SK-N-SH treated with all-trans-retinoic acid at 6 μM for 48 hours (cell line): ENCODE measurements around the gene SNED1.

Source experiments
- ATAC-seq: fragments of 200-7000 bp; cut with Tn5 transposase; 3 replicates; pipeline ENCODE4 v1.9.1; 2020; ENCODE audit warnings: mild to moderate bottlenecking, moderate library complexity
- ARNTL ChIP-seq: fragments of 450-650 bp; formaldehyde crosslinking; IDR thresholded peaks from 2 replicates; pipeline ENCODE4 v1.5.0; 2020; ENCODE audit warnings: low read depth, mild to moderate bottlenecking, moderate library complexity, borderline replicate concordance
- BACH2 ChIP-seq: fragments of 250-450 bp; sonication (Bioruptor Pico); IDR thresholded peaks from 2 replicates; pipeline ENCODE4 v1.9.0; 2021; ENCODE audit warnings: mild to moderate bottlenecking, borderline replicate concordance
- CSDC2 ChIP-seq: fragments of 250-450 bp; sonication (Bioruptor Pico); IDR thresholded peaks from 2 replicates; pipeline ENCODE4 v1.5.0; 2020; ENCODE audit warnings: mild to moderate bottlenecking, moderate library complexity
- ESRRG ChIP-seq: fragments of 250-450 bp; sonication (Bioruptor Pico); IDR thresholded peaks from 2 replicates; pipeline ENCODE4 v1.6.1; 2021; ENCODE audit warnings: mild to moderate bottlenecking
- GLIS3 ChIP-seq: fragments of 250-450 bp; sonication (Bioruptor Pico); IDR thresholded peaks from 2 replicates; pipeline ENCODE4 v1.5.0; 2020; ENCODE audit warnings: mild to moderate bottlenecking, moderate library complexity
- ISL1 ChIP-seq: fragments of 250-450 bp; sonication (Bioruptor Pico); IDR thresholded peaks from 2 replicates; pipeline ENCODE4 v2.1.2; 2022; ENCODE audit warnings: mild to moderate bottlenecking, moderate library complexity
- OSR1 ChIP-seq: fragments of 250-450 bp; sonication (Bioruptor Pico); IDR thresholded peaks from 2 replicates; pipeline ENCODE4 v1.8.0; 2022; ENCODE audit warnings: moderate library complexity, mild to moderate bottlenecking, inconsistent platforms
- PPARA ChIP-seq: fragments of 250-450 bp; sonication (Bioruptor Pico); IDR thresholded peaks from 2 replicates; pipeline ENCODE4 v1.5.0; 2020; ENCODE audit warnings: mild to moderate bottlenecking, borderline replicate concordance
- RARB ChIP-seq: fragments of 250-450 bp; sonication (Bioruptor Pico); IDR thresholded peaks from 2 replicates; pipeline ENCODE4 v1.8.0; 2021; ENCODE audit warnings: mild to moderate bottlenecking, moderate library complexity
- SNAI2 ChIP-seq: fragments of 250-450 bp; sonication (Bioruptor Pico); IDR thresholded peaks from 2 replicates; pipeline ENCODE4 v1.5.0; 2020; ENCODE audit warnings: mild to moderate bottlenecking, moderate library complexity
- TCF4 ChIP-seq: fragments of 250-450 bp; sonication (Bioruptor Pico); IDR thresholded peaks from 2 replicates; pipeline ENCODE4 v1.8.0; 2021; ENCODE audit warnings: mild to moderate bottlenecking, moderate library complexity, borderline replicate concordance
- TOX ChIP-seq: fragments of 250-450 bp; sonication (Bioruptor Pico); IDR thresholded peaks from 2 replicates; pipeline ENCODE4 v1.8.0; 2021; ENCODE audit warnings: mild to moderate bottlenecking, moderate library complexity, borderline replicate concordance
- ZC3H10 ChIP-seq: fragments of 250-450 bp; sonication (Bioruptor Pico); IDR thresholded peaks from 2 replicates; pipeline ENCODE4 v1.5.1; 2021; ENCODE audit warnings: mild to moderate bottlenecking, moderate library complexity
- ZFP3 ChIP-seq: fragments of 250-450 bp; sonication (Bioruptor Pico); IDR thresholded peaks from 2 replicates; pipeline ENCODE4 v1.5.0; 2020; ENCODE audit warnings: mild to moderate bottlenecking, moderate library complexity
- ZFP30 ChIP-seq: fragments of 450-650 bp; formaldehyde crosslinking; IDR thresholded peaks from 2 replicates; pipeline ENCODE4 v1.5.0; 2022; ENCODE audit warnings: mild to moderate bottlenecking, moderate library complexity
- ZNF565 ChIP-seq: fragments of 450-650 bp; formaldehyde crosslinking; conservative IDR thresholded peaks from 2 replicates; pipeline ENCODE4 v1.5.0; 2020; ENCODE audit warnings: low read depth, mild to moderate bottlenecking, moderate library complexity
- ZNF70 ChIP-seq: fragments of 450-650 bp; formaldehyde crosslinking; IDR thresholded peaks from 2 replicates; pipeline ENCODE4 v1.5.0; 2020; ENCODE audit warnings: mild to moderate bottlenecking, moderate library complexity
- ZNF8 ChIP-seq: fragments of 450-650 bp; formaldehyde crosslinking; IDR thresholded peaks from 2 replicates; pipeline ENCODE4 v1.5.0; 2020; ENCODE audit warnings: mild to moderate bottlenecking, moderate library complexity
- TF ChIP-seq, protein P1 (sequence below): fragments of 250-450 bp; sonication (Bioruptor Pico); IDR thresholded peaks from 2 replicates; pipeline ENCODE4 v1.5.1; 2021; ENCODE audit warnings: mild to moderate bottlenecking, moderate library complexity
- TF ChIP-seq, protein P2 (sequence below): fragments of 250-450 bp; sonication (Bioruptor Pico); IDR thresholded peaks from 2 replicates; pipeline ENCODE4 v1.5.1; 2020; ENCODE audit warnings: low read depth, mild to moderate bottlenecking, moderate library complexity
- TF ChIP-seq, protein P3 (sequence below): fragments of 250-450 bp; sonication (Bioruptor Pico); IDR thresholded peaks from 2 replicates; pipeline ENCODE4 v1.8.0; 2021; ENCODE audit warnings: low read depth, mild to moderate bottlenecking, moderate library complexity, borderline replicate concordance

The SNED1 gene

DNA sequence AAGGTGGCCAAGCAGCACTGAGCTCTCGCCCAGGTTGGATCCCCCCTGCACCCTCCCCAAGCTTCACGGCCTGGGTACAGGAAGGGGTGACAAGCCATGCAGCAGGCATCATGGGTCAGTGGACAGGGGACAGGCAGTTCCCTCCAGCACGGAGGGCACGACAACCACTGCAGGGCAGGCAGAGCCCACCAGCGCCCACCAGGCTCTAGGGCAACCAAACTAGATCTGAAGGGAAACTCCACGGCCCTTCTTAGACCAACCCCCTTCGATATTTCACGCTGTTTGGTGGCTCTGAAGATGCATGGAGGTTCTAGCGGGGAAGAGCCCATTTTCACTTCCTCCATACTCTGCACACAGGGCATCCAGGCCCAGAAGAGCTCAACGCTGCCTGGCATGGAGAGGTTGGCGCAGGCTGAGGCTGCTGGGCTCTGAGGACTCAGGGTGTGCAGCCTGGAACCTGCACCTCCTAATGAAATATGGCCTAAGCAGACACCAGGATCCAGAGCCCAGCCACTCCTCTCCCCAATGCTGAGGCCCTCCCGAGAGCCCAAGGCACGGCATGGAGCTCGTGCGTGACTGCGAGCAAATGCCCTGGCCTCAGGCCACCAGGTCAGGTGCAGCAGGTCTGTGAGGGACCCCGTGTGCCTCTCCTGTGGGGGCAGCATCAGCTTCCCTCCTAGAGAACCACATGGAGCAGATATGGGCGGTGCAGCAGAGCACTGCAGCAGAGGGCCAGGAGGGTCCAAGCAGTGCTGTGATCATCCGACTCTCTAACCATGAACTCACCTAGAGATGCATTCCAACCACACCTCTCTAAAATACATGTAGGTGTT lies 112.4 kb downstream of the SNED1 start:
- ATAC-seq = no peak; the same call in 2 of the 3 replicates
- no peak for TF ChIP-seq ZFP3 (CRISPR knock-in tag)
- TF ChIP-seq ZNF565 = no peak
- TF ChIP-seq ZNF8 (CRISPR knock-in tag) = no peak
- TF ChIP-seq GLIS3 (CRISPR knock-in tag) = no peak
- TF ChIP-seq, protein P1, sequence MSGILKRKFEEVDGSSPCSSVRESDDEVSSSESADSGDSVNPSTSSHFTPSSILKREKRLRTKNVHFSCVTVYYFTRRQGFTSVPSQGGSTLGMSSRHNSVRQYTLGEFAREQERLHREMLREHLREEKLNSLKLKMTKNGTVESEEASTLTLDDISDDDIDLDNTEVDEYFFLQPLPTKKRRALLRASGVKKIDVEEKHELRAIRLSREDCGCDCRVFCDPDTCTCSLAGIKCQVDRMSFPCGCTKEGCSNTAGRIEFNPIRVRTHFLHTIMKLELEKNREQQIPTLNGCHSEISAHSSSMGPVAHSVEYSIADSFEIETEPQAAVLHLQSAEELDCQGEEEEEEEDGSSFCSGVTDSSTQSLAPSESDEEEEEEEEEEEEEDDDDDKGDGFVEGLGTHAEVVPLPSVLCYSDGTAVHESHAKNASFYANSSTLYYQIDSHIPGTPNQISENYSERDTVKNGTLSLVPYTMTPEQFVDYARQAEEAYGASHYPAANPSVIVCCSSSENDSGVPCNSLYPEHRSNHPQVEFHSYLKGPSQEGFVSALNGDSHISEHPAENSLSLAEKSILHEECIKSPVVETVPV (CRISPR knock-in tag) = no peak
- no peak for TF ChIP-seq PPARA
- no peak for TF ChIP-seq TOX (CRISPR knock-in tag)
- TF ChIP-seq ESRRG (CRISPR knock-in tag) = no peak
- TF ChIP-seq, protein P2, sequence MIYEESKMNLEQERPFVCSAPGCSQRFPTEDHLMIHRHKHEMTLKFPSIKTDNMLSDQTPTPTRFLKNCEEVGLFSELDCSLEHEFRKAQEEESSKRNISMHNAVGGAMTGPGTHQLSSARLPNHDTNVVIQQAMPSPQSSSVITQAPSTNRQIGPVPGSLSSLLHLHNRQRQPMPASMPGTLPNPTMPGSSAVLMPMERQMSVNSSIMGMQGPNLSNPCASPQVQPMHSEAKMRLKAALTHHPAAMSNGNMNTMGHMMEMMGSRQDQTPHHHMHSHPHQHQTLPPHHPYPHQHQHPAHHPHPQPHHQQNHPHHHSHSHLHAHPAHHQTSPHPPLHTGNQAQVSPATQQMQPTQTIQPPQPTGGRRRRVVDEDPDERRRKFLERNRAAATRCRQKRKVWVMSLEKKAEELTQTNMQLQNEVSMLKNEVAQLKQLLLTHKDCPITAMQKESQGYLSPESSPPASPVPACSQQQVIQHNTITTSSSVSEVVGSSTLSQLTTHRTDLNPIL = no peak
- TF ChIP-seq ISL1 = no peak
- TF ChIP-seq TCF4 = no peak

DNA sequence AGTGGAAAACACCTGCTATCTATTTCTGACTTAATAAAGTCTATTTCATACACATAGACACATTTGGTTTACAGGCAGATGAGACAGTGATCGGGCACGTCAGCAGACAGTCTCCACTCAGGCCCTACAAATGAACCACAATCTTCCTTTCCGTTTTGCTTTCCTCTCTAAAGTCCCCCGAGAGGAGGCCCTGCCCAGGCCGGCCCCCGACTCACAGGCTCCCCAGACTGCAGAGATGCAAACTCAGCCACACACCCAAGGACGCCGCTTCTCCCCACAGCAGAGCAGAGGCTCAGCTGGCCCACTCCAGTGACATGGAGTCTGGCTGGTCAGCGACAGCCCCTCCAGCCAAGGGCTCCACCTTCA lies 113.0 kb downstream of the SNED1 start:
- TF ChIP-seq TOX (CRISPR knock-in tag) = no peak
- no peak for ATAC-seq

DNA sequence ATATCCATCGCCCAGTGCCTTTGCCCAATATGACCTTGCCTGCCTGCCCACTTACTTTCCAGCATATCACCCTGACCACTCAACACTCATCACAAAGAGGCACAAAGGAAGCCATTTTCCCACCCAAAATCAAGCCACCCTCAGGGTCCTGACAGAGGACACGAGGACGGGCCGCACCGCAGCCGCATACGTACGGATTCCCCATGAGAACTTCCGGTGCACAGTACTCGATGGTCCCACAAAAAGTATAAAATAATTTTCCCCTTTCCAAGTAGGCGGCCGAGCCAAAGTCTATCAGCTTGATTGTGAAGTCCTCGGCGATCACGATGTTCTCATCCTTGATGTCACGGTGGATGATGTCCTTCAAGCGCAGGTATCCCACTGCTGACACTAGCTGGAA lies 113.6 kb downstream of the SNED1 start:
- no peak for TF ChIP-seq ZC3H10 (CRISPR knock-in tag)
- no peak for TF ChIP-seq SNAI2
- TF ChIP-seq, protein P1 (CRISPR knock-in tag) = no peak
- TF ChIP-seq ZFP30 (CRISPR knock-in tag) = no peak
- no peak for TF ChIP-seq ZNF565
- TF ChIP-seq ZFP3 (CRISPR knock-in tag) = no peak
- TF ChIP-seq ESRRG (CRISPR knock-in tag) = no peak
- no peak for TF ChIP-seq PPARA
- TF ChIP-seq, protein P2 = no peak
- TF ChIP-seq BACH2 (CRISPR knock-in tag) = no peak
- TF ChIP-seq, protein P3, sequence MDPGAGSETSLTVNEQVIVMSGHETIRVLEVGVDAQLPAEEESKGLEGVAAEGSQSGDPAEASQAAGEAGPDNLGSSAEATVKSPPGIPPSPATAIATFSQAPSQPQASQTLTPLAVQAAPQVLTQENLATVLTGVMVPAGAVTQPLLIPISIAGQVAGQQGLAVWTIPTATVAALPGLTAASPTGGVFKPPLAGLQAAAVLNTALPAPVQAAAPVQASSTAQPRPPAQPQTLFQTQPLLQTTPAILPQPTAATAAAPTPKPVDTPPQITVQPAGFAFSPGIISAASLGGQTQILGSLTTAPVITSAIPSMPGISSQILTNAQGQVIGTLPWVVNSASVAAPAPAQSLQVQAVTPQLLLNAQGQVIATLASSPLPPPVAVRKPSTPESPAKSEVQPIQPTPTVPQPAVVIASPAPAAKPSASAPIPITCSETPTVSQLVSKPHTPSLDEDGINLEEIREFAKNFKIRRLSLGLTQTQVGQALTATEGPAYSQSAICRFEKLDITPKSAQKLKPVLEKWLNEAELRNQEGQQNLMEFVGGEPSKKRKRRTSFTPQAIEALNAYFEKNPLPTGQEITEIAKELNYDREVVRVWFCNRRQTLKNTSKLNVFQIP = no peak
- no peak for TF ChIP-seq RARB (CRISPR knock-in tag)
- no peak for TF ChIP-seq ZNF70 (CRISPR knock-in tag)
- TF ChIP-seq ZNF8 (CRISPR knock-in tag) = no peak
- no peak for ATAC-seq

DNA sequence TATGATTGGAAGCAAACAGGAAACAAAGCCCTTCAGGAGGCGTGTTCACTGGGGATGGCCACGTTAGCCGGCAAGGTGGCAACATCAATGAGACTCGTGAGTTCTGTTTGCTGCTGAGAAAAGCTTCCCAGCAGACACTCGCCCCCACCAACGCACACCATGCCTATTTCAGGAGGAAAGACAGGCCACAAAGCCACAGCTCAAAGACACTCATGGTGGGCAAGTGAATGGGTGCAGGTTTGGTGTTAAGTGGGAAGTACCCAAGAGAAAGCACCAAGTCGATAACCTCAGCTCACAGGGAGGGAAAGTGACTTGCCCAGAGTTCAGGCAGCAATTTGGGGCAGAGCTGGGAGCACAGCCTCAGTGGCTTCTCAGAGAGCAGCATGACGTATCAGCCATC lies 114.2 kb downstream of the SNED1 start:
- ATAC-seq = no peak
- TF ChIP-seq ZNF8 (CRISPR knock-in tag) (no peak), ZC3H10 (CRISPR knock-in tag) (no peak), CSDC2 (CRISPR knock-in tag) (no peak), ISL1 (no peak), BACH2 (CRISPR knock-in tag) (no peak), SNAI2 (no peak), GLIS3 (CRISPR knock-in tag) (no peak), TOX (CRISPR knock-in tag) (no peak), ZNF565 (no peak), RARB (CRISPR knock-in tag) (no peak), TCF4 (no peak), OSR1 (CRISPR knock-in tag) (no peak), ZNF70 (CRISPR knock-in tag) (no peak), ARNTL (no peak), PPARA (no peak), ZFP3 (CRISPR knock-in tag) (no peak)
- TF ChIP-seq, protein P3 = no peak
- TF ChIP-seq, protein P1 (CRISPR knock-in tag) = no peak
